ENCODE measurements around the gene NCOA7. TPM values are rescaled to one million over a fixed set of nuclear protein-coding genes. Genes with fewer than 3 reads are reported as not detected.

The NCOA7 gene
- polyA plus RNA-seq, 1 of the 3 experiments (the other 2 are of a cell fraction): 16.3 TPM

DNA sequence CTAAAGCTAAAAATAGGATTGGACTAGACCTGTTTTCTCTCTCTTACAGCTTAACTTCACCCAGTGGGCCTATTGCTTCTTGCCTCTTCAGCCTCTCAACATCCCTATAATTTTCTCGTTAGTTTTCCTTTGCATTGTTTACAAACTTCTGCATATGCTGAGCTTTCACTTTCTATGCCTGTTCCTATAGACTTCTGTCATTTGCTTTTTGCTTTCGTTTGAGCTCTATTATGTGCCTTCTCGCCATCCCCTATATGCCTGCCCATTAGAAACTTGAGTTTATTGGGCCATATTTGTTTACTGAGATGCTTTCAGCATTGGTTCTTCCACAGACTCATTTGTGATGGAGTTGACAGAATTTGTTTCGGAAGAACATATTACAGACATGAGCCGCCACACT is 40.9 kb downstream of the NCOA7 start:
- no peak overlapping the region for H3K4me2 ChIP-seq
- H3K27me3 ChIP-seq (ENCODE audit: insufficient read depth): no peaks in the 10 kb centered on the region
- no peak overlapping the region for H2AFZ ChIP-seq (ENCODE audit: low read depth)
- ChIA-PET CTCF (interaction anchor here (1.0 kb wide), 2 partner anchors 8 to 142 kb away, joined by 3 read pairs; no protein-coding TSS in a partner anchor), POLR2A (no interaction called here)
- H3K4me3 ChIP-seq (ENCODE audit: low read depth in 2 of 2, low read length in 1 of 2): no peak overlapping the region
- H4K20me1 ChIP-seq (ENCODE audit: insufficient read depth): no peaks in the 10 kb centered on the region
- peaks cover 11 to 39% of the 10 kb centered on the region in 2 experiments; a peak in 3 of 4 replicates for H3K4me1 ChIP-seq (ENCODE audit: control insufficient read depth in 1 of 2, insufficient read depth in 2 of 2, low read depth in 1 of 2, low read length in 1 of 2)
- no peak for TF ChIP-seq TCF12 (IDR thresholded peaks at IDR 0.05)
- TF ChIP-seq SMC3 (IDR thresholded peaks at IDR 0.05; ENCODE audit: low read depth, low read length): no peak
- TF ChIP-seq NRF1 (IDR thresholded peaks at IDR 0.05; ENCODE audit: low read depth, low read length): no peak
- no peak for TF ChIP-seq FOSL2 (IDR thresholded peaks at IDR 0.05; ENCODE audit: borderline replicate concordance, low read depth)
- no peak for TF ChIP-seq SIN3A (IDR thresholded peaks at IDR 0.05; ENCODE audit: borderline replicate concordance, low read depth, low read length)
- no peak for TF ChIP-seq GABPA (IDR thresholded peaks at IDR 0.05; ENCODE audit: low read depth)
- TF ChIP-seq EP300 (IDR thresholded peaks at IDR 0.05; ENCODE audit: borderline replicate concordance in 1 of 2, low read depth in 1 of 2, low read length in 1 of 2): no peak
- TF ChIP-seq EZH2phosphoT487 (IDR thresholded peaks at IDR 0.05; ENCODE audit: borderline replicate concordance, low read depth): no peak
- TF ChIP-seq JUND (IDR thresholded peaks at IDR 0.05): no peak
- no peak for TF ChIP-seq MXI1 (IDR thresholded peaks at IDR 0.05; ENCODE audit: low read depth, low read length)
- TF ChIP-seq TEAD4 (IDR thresholded peaks at IDR 0.05; ENCODE audit: borderline replicate concordance, insufficient read depth): no peak
- TF ChIP-seq, protein P1, sequence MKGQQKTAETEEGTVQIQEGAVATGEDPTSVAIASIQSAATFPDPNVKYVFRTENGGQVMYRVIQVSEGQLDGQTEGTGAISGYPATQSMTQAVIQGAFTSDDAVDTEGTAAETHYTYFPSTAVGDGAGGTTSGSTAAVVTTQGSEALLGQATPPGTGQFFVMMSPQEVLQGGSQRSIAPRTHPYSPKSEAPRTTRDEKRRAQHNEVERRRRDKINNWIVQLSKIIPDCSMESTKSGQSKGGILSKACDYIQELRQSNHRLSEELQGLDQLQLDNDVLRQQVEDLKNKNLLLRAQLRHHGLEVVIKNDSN (IDR thresholded peaks at IDR 0.05; ENCODE audit: borderline replicate concordance, low read depth): no peak
- no peak for TF ChIP-seq NFIC (IDR thresholded peaks at IDR 0.05; ENCODE audit: borderline replicate concordance)
- TF ChIP-seq, protein P2, sequence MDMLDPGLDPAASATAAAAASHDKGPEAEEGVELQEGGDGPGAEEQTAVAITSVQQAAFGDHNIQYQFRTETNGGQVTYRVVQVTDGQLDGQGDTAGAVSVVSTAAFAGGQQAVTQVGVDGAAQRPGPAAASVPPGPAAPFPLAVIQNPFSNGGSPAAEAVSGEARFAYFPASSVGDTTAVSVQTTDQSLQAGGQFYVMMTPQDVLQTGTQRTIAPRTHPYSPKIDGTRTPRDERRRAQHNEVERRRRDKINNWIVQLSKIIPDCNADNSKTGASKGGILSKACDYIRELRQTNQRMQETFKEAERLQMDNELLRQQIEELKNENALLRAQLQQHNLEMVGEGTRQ (IDR thresholded peaks at IDR 0.05; ENCODE audit: borderline replicate concordance, low read depth, low read length): no peak
- TF ChIP-seq, protein P3, sequence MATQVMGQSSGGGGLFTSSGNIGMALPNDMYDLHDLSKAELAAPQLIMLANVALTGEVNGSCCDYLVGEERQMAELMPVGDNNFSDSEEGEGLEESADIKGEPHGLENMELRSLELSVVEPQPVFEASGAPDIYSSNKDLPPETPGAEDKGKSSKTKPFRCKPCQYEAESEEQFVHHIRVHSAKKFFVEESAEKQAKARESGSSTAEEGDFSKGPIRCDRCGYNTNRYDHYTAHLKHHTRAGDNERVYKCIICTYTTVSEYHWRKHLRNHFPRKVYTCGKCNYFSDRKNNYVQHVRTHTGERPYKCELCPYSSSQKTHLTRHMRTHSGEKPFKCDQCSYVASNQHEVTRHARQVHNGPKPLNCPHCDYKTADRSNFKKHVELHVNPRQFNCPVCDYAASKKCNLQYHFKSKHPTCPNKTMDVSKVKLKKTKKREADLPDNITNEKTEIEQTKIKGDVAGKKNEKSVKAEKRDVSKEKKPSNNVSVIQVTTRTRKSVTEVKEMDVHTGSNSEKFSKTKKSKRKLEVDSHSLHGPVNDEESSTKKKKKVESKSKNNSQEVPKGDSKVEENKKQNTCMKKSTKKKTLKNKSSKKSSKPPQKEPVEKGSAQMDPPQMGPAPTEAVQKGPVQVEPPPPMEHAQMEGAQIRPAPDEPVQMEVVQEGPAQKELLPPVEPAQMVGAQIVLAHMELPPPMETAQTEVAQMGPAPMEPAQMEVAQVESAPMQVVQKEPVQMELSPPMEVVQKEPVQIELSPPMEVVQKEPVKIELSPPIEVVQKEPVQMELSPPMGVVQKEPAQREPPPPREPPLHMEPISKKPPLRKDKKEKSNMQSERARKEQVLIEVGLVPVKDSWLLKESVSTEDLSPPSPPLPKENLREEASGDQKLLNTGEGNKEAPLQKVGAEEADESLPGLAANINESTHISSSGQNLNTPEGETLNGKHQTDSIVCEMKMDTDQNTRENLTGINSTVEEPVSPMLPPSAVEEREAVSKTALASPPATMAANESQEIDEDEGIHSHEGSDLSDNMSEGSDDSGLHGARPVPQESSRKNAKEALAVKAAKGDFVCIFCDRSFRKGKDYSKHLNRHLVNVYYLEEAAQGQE (IDR thresholded peaks at IDR 0.05; ENCODE audit: low read depth, low read length): no peak
- no peaks in the 10 kb centered on the region for H3K9me2 ChIP-seq
- DNase-seq: no peak
- H3K9me3 ChIP-seq: no peaks in the 10 kb centered on the region
- peak overlapping the region in 1 of 2 experiments; percentile 47; a peak in 2 of 4 replicates for H3K27ac ChIP-seq (ENCODE audit: low read depth in 2 of 2, low read length in 1 of 2)
- 0 out of 2 replicates have a peak, but pooled peaks cover 5% of the 10 kb centered on the region for H3K79me2 ChIP-seq (ENCODE audit: insufficient read depth)
- peaks cover 23% of the 10 kb centered on the region for H3F3A ChIP-seq (replicated peaks; ENCODE audit: insufficient read depth)
- WGBS (ENCODE audit: low lambda C conversion rate): 99% methylated on average over 5 of the region's 5 CpGs
- no peak overlapping the region for H3K9ac ChIP-seq
- no peaks in the 10 kb centered on the region for H3K36me3 ChIP-seq (replicated peaks in 1 of 2; ENCODE audit: control insufficient read depth in 1 of 2, insufficient read depth in 2 of 2, low read length in 1 of 2)

Measured in SK-N-SH (cell line).